GM15510 (cell line): Measurements from ENCODE around the gene RPEL1.
"Not testable (repeated sequence)": the region's sequence is repeated elsewhere in the genome, so short reads cannot be mapped to it uniquely, and the experiment has no call there.

Source experiments
- POLR2A ChIP-seq: IDR thresholded peaks from 3 replicates; pipeline ENCODE4 v1.6.1; 2011; ENCODE audit warnings: borderline replicate concordance; ENCODE audit not compliant: insufficient read length; ENCODE audit errors: extremely low read depth

Gene RPEL1

GRCh38 chr10:103245587-103245986 is at the start of gene RPEL1:
Gene RPEL1, plus strand, starts transcription at chr10:103245887. Its CDS starts 110 bp downstream, at chr10:103245997.
- not testable (repeated sequence) for TF ChIP-seq POLR2A

- TF ChIP-seq POLR2A, result no peak
These were observed 49.2 kb upstream of the RPEL1 start for GRCh38 chr10:103196516-103196915.

DNA sequence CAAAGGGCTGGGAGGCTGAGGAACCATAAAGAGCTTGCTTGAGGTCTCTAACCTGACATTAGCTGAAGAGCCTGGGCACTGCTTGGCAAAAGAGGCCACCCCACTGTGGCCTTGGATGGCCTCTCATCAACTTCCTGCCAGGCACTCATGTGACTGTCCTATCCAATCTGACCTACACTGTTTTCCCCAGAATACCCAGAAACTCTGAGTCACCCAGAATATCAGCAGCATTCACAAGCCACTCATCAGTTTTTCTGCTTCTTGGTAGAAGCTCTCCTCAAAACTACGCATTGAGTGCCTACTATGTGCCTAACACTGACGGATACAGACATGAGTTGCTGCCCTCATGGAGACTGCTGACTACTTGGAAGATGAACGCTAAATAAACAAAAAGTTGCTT is 48.5 kb upstream of the RPEL1 start:
- no peak for TF ChIP-seq POLR2A

DNA sequence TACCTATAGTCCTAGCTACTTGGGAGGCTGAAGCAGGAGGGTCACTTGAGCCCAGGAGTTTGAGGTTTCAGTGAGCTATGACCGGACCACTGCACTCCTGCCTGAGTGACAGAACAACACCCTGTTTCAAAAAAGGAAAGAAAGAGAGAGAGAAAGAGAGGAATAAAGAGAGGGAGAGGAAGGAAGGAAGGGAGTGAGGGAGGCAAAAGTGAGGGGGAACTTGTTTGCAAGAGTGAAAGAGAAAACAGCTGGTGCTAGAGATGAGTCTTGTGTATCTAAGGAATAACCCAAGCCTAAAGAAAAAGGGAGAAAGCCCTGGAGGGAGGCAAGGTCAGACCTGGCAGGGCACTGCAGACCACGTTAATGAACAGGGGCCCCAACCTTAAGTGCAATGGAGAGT is 47.8 kb upstream of the RPEL1 start:
- TF ChIP-seq POLR2A, result no peak

DNA sequence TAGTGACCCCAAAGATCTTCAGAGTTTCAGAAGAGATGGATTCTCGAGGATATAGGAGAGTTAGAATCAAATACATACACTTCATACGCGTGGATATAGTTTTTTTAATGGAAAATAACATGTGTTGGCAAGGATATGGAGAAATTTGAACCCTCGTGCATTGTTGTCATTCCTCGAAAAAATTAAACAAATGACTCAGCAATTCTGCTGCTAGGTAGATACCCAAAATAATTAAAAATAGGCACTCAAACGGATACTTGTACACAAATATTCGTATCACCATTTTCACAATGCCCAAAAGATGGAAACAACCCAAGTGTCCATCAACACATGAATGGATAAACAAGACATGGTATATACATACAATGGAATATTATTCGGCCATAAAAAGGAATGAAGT is 47.0 kb upstream of the RPEL1 start:
- no peak for TF ChIP-seq POLR2A

DNA sequence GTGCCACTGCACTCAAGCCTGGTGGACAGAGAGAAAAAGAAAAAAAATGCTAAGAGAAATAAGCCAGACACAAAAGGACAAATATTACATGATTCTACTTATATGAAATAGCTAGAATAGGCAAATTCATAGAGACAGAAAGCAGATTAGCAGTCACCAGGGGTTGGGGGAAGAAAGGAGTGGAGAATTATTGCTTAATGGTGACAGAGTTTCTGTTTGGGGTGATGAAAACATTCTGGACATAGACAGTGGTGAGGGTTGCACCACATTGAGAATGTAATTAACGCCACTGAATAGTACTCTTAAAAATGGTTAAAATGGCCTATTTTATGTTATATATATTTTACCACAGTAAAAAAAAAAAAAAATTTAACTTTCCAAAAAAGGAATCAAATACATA is 46.2 kb upstream of the RPEL1 start:
- no peak for TF ChIP-seq POLR2A

- TF ChIP-seq POLR2A, result no peak
These were observed 43.4 kb upstream of the RPEL1 start for GRCh38 chr10:103202319-103202718.

- no peak for TF ChIP-seq POLR2A
These were observed 42.2 kb upstream of the RPEL1 start for GRCh38 chr10:103203466-103203865.

GRCh38 chr10:103204353-103205255 is 41.1 kb upstream of the RPEL1 start:
- TF ChIP-seq POLR2A, result no peak

DNA sequence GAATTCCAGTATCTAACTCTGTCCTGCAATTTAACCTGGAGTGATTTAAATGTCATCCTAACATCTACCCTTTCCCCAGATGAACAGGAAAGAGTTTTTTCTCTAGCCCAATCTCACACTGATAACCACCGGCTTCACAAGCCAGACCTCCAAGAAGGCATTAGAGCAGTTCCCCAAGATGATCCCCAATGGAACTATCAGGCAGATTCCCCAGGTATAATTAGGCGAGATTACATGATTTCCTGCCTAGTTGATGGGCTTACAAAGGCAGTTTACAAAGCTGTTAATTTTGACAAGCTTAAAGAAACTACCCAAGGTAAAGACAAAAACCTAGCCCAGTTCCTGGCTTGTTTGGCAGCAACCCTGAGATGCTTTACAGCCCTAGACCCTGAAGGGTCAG is 38.5 kb upstream of the RPEL1 start:
- TF ChIP-seq POLR2A, result no peak

DNA sequence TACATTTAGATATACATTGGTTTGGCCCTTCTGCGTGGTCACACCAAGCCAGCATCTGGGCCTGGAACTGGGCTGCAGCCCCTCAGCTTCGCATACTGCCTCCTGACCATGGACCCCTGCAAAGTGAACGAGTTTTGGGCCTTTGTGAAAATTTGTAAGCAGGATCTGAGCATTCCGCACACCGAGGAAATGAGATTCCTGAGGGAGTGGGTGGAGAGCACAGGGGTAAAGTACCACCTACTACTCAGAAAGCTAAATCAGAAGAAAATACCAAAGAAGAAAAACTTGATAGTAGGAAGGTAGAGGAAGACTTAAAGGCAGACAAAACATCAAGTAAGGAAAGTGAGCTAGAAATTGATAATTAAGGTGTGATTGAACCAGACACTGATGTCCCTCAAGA is 30.1 kb upstream of the RPEL1 start:
- TF ChIP-seq POLR2A, result no peak

GRCh38 chr10:103224133-103224532 is 21.6 kb upstream of the RPEL1 start:
- TF ChIP-seq POLR2A, result no peak

DNA sequence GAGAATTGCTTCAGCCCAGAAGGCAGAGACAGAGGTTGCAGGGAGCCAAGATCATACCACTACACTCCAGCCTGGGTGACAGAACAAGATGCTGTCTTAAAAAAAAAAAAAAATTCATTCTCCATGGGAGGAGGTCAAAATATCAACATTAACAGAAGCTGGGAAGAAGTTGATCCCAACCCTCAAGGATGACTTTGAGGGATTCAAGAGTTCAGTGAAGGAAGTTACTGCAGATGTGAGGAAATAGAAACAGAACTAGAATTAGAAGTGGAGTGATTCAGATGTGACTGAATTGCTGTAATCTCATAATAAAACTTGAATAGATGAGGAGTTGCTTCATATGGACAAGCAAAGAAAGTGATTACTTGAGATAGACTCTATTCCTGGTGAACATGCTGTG is 19.7 kb upstream of the RPEL1 start:
- TF ChIP-seq POLR2A, result no peak

- no peak for TF ChIP-seq POLR2A
These were observed 18.3 kb upstream of the RPEL1 start for GRCh38 chr10:103227416-103227815.

GRCh38 chr10:103231047-103231551 is 14.6 kb upstream of the RPEL1 start:
- no peak for TF ChIP-seq POLR2A

- TF ChIP-seq POLR2A, result no peak
These were observed 13.5 kb upstream of the RPEL1 start for GRCh38 chr10:103232131-103232673.
